ENCODE measurements around the gene KCNG1. TPM values are rescaled to one million over a fixed set of nuclear protein-coding genes. Genes with fewer than 3 reads are reported as not detected.

The KCNG1 gene
- total and polyA plus RNA-seq, 2 of the 4 experiments (the other 2 are of a cell fraction) = 23.7 to 51.4 TPM

DNA sequence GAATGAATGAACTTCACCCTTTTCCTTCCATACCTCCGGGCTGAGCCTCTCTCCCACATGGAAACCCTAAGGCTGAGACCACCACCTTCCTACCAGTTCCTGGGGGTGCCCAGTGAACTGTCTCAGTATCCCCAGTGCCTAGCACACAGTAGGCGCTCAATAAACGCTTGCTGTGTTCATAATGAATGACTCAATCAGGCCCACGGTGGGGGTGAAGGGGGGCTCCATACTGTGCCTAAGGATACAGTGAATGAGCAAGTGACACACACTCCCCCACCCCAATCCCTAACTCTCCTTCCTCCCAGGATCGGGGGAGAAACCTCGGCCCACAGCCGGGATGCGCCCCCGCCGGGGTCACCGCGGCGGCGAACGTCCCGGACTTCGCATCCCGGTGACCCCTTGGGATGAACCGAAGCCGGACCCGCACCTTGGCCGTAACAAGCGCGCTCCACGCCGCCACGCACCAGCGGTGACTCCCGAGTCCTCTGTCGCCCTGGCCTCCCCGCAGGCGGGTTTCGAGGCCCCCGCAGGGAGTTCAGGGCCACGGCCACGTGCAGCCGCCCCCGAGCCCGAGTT is 592 bp downstream of the KCNG1 start:
- Histone ChIP-seq H3K79me1 (ENCODE audit: low read depth in 1 of 2, low read length in 2 of 2) (peaks cover 25 to 50% of the 10 kb centered on the region in 2 experiments), H2AFZ (replicated peaks; ENCODE audit: low read length, poor library complexity) (peak overlapping the region; percentile 92), H2AK9ac (replicated peaks; ENCODE audit: low read depth, low read length, poor library complexity) (peak overlapping the region; percentile 44), H4K20me1 (ENCODE audit: insufficient read depth, low read length) (peaks cover 9% of the 10 kb centered on the region; the same call in 1 of the 2 replicates), H3K9ac (ENCODE audit: low read depth, low read length) (peak overlapping the region; percentile 64; the same call in 1 of the 2 replicates), H3K36me3 (ENCODE audit: control insufficient read depth, insufficient read depth, low read length) (peaks cover 4% of the 10 kb centered on the region; the same call in 1 of the 2 replicates), H3K14ac (replicated peaks; ENCODE audit: low read depth, low read length) (peak overlapping the region; percentile 18), H3K9me1 (ENCODE audit: insufficient read depth, low read length) (peaks cover 3% of the 10 kb centered on the region; the same call in 1 of the 2 replicates), H3K4me2 (ENCODE audit: low read depth, low read length) (peak overlapping the region; percentile 72), H3K9me3 (ENCODE audit: control insufficient read depth, insufficient read depth, low read length) (no peaks in the 10 kb centered on the region), H2BK15ac (ENCODE audit: low read depth, low read length) (0 out of 3 replicates have a peak overlapping the region, but pooled peaks have one; percentile 23), H3K27ac (ENCODE audit: insufficient read depth, low read length) (peak overlapping the region; percentile 33; the same call in 1 of the 2 replicates), H4K5ac (ENCODE audit: low read depth, low read length) (no peak overlapping the region), H2BK120ac (ENCODE audit: low read depth, low read length) (no peak overlapping the region), H3K4ac (ENCODE audit: low read depth, low read length) (peak overlapping the region; percentile 26; the same call in 1 of the 2 replicates), H3K18ac (ENCODE audit: low read depth, low read length) (no peak overlapping the region), H2BK5ac (ENCODE audit: low read depth, low read length, poor library complexity, severe bottlenecking) (peak overlapping the region; percentile 31), H3K4me3 (ENCODE audit: insufficient read depth, low read depth, low read length) (peak overlapping the region; percentile 76), H2AK5ac (ENCODE audit: low read depth, low read length) (peak overlapping the region; percentile 36), H4K8ac (ENCODE audit: low read depth in 2 of 2, low read length in 2 of 2) (peak overlapping the region; percentile 4 to 68; a peak in 2 of 4 replicates), H3K23ac (ENCODE audit: low read depth, low read length) (peak overlapping the region; percentile 77), H3K4me1 (ENCODE audit: control insufficient read depth, insufficient read depth, low read length) (peaks cover 12% of the 10 kb centered on the region), H4K91ac (ENCODE audit: insufficient read depth, low read depth, low read length) (peak overlapping the region; percentile 20), H3K27me3 (ENCODE audit: control insufficient read depth, insufficient read depth, low read length) (peaks cover 4% of the 10 kb centered on the region; the same call in 1 of the 2 replicates), H2BK20ac (ENCODE audit: low read depth, low read length) (no peak overlapping the region), H3K56ac (ENCODE audit: extremely low read depth, insufficient read depth, low read length) (no peak overlapping the region; the same call in 1 of the 2 replicates)
- no TSS peak for BruUV-seq (replicated peaks)
- intact Hi-C loops (cut with micrococcal nuclease) = no loop called here
- CTCF ChIA-PET = interaction anchor here (0.6 kb wide), 1 partner anchor 338 kb away, joined by 3 read pairs; no protein-coding TSS in a partner anchor
- dilution Hi-C loops (cut with HindIII; ENCODE audit: low sequenced_read_pairs, unreplicated experiment) = no loop called here
- ATAC-seq (ENCODE audit: low read depth) (peak; percentile 13), DNase-seq (no peak)
- POLR2A ChIA-PET (ENCODE audit: unreplicated experiment) = no interaction called here
- in situ Hi-C loops (cut with MboI; ENCODE audit: low sequenced_read_pairs) = no loop called here
- 1% methylated on average over 18 of the region's 39 CpGs; no CpG with 5 or more reads in 1 of the 2 experiments for WGBS, 2 experiments (ENCODE audit: extremely low coverage in 2 of 2, insufficient read length in 1 of 2)
- TF ChIP-seq MAZ (IDR thresholded peaks at IDR 0.05; ENCODE audit: borderline replicate concordance, low read depth, low read length) (peak; percentile 17; the same call in 1 of the 2 replicates), RFX5 (IDR thresholded peaks at IDR 0.05; ENCODE audit: low read depth, low read length) (no peak), CHD1 (IDR thresholded peaks at IDR 0.05; ENCODE audit: low read depth, low read length) (no peak)

Data from IMR-90 (cell line).